Thyroid gland (tissue), 4 donors: ENCODE measurements around the gene SMIM31.

Experiments used
- CTCF ChIP-seq, 6 experiments: fragments of 200-600 bp in 3 of 6; fragments of 450-650 bp in 3 of 6; sonication (generic) in 3 of 6; IDR thresholded peaks; one replicate each; pipeline ENCODE4 v1.5.1; 2016 to 2019; ENCODE audit warnings: antibody characterized with exemption in 6 of 6, mild to moderate bottlenecking in 2 of 6, inconsistent platforms in 1 of 6, moderate library complexity in 1 of 6
- POLR2A ChIP-seq, 2 donors: fragments of 450-650 bp; IDR thresholded peaks; one replicate each; pipeline ENCODE4 v1.6.1; 2017; ENCODE audit warnings: antibody characterized with exemption in 2 of 2, mild to moderate bottlenecking in 2 of 2, moderate library complexity in 1 of 2

GRCh38 chr4:164813554-164813953, 59.6 kb downstream of the SMIM31 start:
- TF ChIP-seq CTCF (IDR thresholded peaks at IDR 0.05): no peak
- no peak for TF ChIP-seq POLR2A (IDR thresholded peaks at IDR 0.05)
